Hematopoietic multipotent progenitor cell treated with erythropoietin and hydrocortisone succinate and interleukin-3 and kit ligand, for 4 days (in vitro differentiated cells): ENCODE measurements around the gene TIMM13.
"Not testable (repeated sequence)": the region's sequence is repeated elsewhere in the genome, so short reads cannot be mapped to it uniquely, and the experiment has no call there.

Experiments
- DNase-seq: peaks from one replicate; pipeline ENCODE4 v3.0.0-alpha.2; 2015

The TIMM13 gene

GRCh38 chr19:2429917-2430535, 2.6 kb upstream of the TIMM13 start:
- no peak for DNase-seq

GRCh38 chr19:2428756-2429711, 1.6 kb upstream of the TIMM13 start:
- no peak for DNase-seq

- no peak for DNase-seq
Observed at GRCh38 chr19:2428321-2428690, 920 bp upstream of the TIMM13 start.

GRCh38 chr19:2426611-2427428, 566 bp downstream of the TIMM13 start:
- peak; percentile 77 for DNase-seq

GRCh38 chr19:2425622-2426581, 1.5 kb downstream of the TIMM13 start:
- DNase-seq, result no peak

GRCh38 chr19:2424686-2425621, 2.4 kb downstream of the TIMM13 start:
- no peak for DNase-seq

GRCh38 chr19:2423915-2424685, 3.3 kb downstream of the TIMM13 start:
- DNase-seq, result no peak

- DNase-seq, result peak; percentile 91
Observed at GRCh38 chr19:2423071-2423914, 4.1 kb downstream of the TIMM13 start.

GRCh38 chr19:2421581-2422306, 5.6 kb downstream of the TIMM13 start:
- peak; percentile 73 for DNase-seq

- no peak for DNase-seq
Observed at GRCh38 chr19:2420490-2420889, 6.9 kb downstream of the TIMM13 start.

- DNase-seq, result no peak
Observed at GRCh38 chr19:2419754-2420153, 7.6 kb downstream of the TIMM13 start.

GRCh38 chr19:2417881-2418406, 9.4 kb downstream of the TIMM13 start:
- no peak for DNase-seq

GRCh38 chr19:2417436-2417835, 9.9 kb downstream of the TIMM13 start:
- not testable (repeated sequence) for DNase-seq

GRCh38 chr19:2416321-2417097, 10.9 kb downstream of the TIMM13 start:
- DNase-seq, result no peak

GRCh38 chr19:2415973-2416319, 11.4 kb downstream of the TIMM13 start:
- no peak for DNase-seq

- no peak for DNase-seq
Observed at GRCh38 chr19:2415281-2415972, 12.0 kb downstream of the TIMM13 start.

GRCh38 chr19:2413629-2414028, 13.8 kb downstream of the TIMM13 start:
- DNase-seq, result no peak
